GM12874 (cell line): ENCODE data around the gene MICA.

Experiments
- TF ChIP-seq, protein P1 (sequence below): IDR thresholded peaks from 2 replicates; pipeline ENCODE4 v1.5.1; 2011; ENCODE audit warnings: low read depth, mild to moderate bottlenecking, control low read depth, low read length, moderate library complexity; ENCODE audit not compliant: insufficient read depth

The MICA gene

DNA sequence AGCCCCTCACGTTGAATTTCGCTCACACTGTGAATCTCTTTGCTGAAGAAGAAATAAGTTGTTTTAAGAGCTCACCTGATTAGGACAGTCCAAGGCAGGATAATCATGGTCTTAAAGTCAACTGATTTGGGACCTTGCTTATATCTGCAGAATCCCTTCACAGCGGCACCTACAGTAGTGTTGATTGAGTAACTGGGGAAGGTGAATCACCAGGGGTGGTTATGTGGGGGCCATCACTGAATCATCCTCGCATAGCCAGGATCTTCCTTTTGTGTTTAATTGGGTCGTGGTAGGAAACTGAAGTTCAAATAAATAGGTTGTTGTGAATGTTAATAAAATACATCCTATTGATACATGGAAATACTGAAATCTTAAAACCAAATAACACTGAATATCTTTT, 20.2 kb upstream of the MICA start:
- TF ChIP-seq, protein P1, sequence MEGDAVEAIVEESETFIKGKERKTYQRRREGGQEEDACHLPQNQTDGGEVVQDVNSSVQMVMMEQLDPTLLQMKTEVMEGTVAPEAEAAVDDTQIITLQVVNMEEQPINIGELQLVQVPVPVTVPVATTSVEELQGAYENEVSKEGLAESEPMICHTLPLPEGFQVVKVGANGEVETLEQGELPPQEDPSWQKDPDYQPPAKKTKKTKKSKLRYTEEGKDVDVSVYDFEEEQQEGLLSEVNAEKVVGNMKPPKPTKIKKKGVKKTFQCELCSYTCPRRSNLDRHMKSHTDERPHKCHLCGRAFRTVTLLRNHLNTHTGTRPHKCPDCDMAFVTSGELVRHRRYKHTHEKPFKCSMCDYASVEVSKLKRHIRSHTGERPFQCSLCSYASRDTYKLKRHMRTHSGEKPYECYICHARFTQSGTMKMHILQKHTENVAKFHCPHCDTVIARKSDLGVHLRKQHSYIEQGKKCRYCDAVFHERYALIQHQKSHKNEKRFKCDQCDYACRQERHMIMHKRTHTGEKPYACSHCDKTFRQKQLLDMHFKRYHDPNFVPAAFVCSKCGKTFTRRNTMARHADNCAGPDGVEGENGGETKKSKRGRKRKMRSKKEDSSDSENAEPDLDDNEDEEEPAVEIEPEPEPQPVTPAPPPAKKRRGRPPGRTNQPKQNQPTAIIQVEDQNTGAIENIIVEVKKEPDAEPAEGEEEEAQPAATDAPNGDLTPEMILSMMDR = no peak

GRCh38 chr6:31385041-31385440, 18.4 kb upstream of the MICA start:
- TF ChIP-seq, protein P1 = no peak

DNA sequence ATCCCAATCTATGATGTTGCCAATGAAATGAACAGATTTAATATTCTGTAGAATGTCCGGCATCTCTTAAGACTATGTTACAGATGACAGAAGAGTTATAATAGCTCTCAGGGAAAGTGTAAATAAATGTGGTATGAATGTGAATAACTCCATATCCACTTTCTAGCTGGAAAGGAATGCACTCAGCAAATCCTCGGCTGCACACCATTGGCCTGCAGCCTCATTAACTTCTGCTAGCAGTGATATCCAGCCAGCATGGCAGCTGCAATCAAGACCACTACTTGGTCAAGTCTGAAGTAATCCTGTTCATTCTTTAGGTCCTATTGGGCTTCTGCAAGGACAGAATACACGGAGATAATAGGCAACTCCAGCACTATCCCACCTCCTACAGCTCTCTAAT, 17.3 kb upstream of the MICA start:
- TF ChIP-seq, protein P1 = no peak

- TF ChIP-seq, protein P1 = no peak
Measured at GRCh38 chr6:31386977-31387376, 16.4 kb upstream of the MICA start.

DNA sequence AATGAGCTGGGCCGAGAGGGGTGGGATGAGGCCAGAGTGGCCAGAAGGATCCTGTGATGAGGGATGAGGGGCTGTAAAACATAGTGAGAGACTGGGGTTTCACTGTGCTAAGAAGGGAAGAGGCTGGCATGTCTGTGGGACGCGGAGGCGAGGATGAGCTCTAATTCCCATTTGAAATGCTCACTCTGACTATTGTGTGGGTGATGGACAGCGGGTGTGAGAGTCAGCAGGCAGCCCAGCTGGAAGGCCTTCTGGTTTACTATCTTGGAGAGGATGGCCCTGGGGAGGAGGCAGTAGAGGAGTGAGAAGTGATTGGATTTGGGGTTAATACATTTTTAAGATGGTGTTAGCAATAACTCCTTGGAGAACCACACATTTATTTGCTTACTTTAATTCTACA, 9.5 kb upstream of the MICA start:
- TF ChIP-seq, protein P1 = no peak

DNA sequence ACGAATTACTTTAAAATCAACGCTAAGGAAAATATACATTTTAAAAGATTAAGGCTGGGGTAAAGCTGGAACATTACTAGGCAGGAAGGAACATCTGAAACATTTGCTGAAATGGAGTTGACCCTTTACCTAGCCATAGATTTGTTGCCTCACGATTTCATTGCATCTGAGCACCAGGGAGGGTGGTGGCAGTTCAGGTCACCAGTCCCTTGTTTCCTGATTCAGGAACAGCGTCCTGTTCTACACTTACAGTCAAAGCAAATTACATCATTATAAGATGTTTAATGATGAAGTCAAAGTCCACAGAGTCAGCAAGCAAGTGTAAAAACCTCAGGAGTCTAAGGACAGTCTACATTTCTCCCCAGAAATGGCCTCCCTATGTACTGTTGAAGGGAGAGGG, 9.0 kb upstream of the MICA start:
- TF ChIP-seq, protein P1 = no peak

DNA sequence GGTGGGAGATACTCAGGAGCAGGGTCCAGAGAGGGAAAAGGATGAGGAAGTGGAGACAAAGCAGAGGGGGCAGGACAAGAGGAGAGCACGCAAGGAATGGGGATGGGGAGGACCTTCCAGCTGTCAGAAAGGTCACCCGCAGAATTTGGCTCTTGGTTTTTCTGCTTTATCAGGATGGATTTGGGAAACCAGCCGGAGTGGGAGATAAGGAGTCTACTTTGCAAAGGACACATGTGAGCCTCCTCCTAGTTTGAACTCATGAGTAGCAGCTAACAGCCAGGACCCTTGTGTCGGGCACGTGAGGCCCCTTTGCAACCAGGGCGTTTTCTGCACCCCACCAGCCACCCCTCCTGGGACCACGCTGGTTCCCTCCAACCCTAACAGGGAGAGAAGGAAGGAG, 7.6 kb upstream of the MICA start:
- TF ChIP-seq, protein P1 = no peak
